HG03460 (cell line): ENCODE data around the gene PIK3CA.
"Not testable (repeated sequence)": the region's sequence is repeated elsewhere in the genome, so short reads cannot be mapped to it uniquely, and the experiment has no call there.

ENCODE experiments used
- ATAC-seq: cut with Tn5 transposase; IDR thresholded peaks from one replicate; pipeline ENCODE4 v1.9.1; 2021; ENCODE audit not compliant: unreplicated experiment

Gene PIK3CA

GRCh38 chr3:179196098-179196497 lies 47.9 kb downstream of the PIK3CA start:
- ATAC-seq: peak; percentile 91

- ATAC-seq: no peak
Observed at GRCh38 chr3:179196700-179197099, 48.5 kb downstream of the PIK3CA start.

GRCh38 chr3:179200790-179201189 lies 52.6 kb downstream of the PIK3CA start:
- ATAC-seq: no peak

GRCh38 chr3:179215550-179215949 lies 67.4 kb downstream of the PIK3CA start:
- not testable (repeated sequence) for ATAC-seq

- not testable (repeated sequence) for ATAC-seq
Observed at GRCh38 chr3:179218213-179218612, 70.1 kb downstream of the PIK3CA start.

- no peak for ATAC-seq
Observed at GRCh38 chr3:179223548-179223947, 75.4 kb downstream of the PIK3CA start.

GRCh38 chr3:179224584-179224983 lies 76.4 kb downstream of the PIK3CA start:
- no peak for ATAC-seq

GRCh38 chr3:179227349-179227748 lies 79.2 kb downstream of the PIK3CA start:
- ATAC-seq: no peak

GRCh38 chr3:179229177-179229576 lies 81.0 kb downstream of the PIK3CA start:
- no peak for ATAC-seq

- ATAC-seq: no peak
Observed at GRCh38 chr3:179233043-179233442, 84.9 kb downstream of the PIK3CA start.

GRCh38 chr3:179234199-179234598 lies 86.0 kb downstream of the PIK3CA start:
- ATAC-seq: no peak

- peak; percentile 74 for ATAC-seq
Observed at GRCh38 chr3:179236669-179237301, 88.6 kb downstream of the PIK3CA start.

GRCh38 chr3:179240299-179240698 lies 92.1 kb downstream of the PIK3CA start:
- ATAC-seq: not testable (repeated sequence)

GRCh38 chr3:179242859-179243258 lies 94.7 kb downstream of the PIK3CA start:
- ATAC-seq: not testable (repeated sequence)

GRCh38 chr3:179244878-179245277 lies 96.7 kb downstream of the PIK3CA start:
- ATAC-seq: no peak

- no peak for ATAC-seq
Observed at GRCh38 chr3:179247289-179248015, 99.3 kb downstream of the PIK3CA start.

GRCh38 chr3:179250803-179251476 lies 102.8 kb downstream of the PIK3CA start, which contains the start of gene KCNMB3:
Gene KCNMB3 (minus strand): TSS chr3:179251114. CDS start chr3:179250990, 124 bp downstream.
- ATAC-seq: no peak

- no peak for ATAC-seq
Observed at GRCh38 chr3:179256813-179257212, 108.7 kb downstream of the PIK3CA start.

- ATAC-seq: not testable (repeated sequence)
Observed at GRCh38 chr3:179257742-179258141, 109.6 kb downstream of the PIK3CA start.

GRCh38 chr3:179258820-179259219 lies 110.7 kb downstream of the PIK3CA start:
- no peak for ATAC-seq

GRCh38 chr3:179259959-179260756 lies 112.0 kb downstream of the PIK3CA start:
- not testable (repeated sequence) for ATAC-seq
